ENCODE data around the gene FSTL4. TPM values are rescaled to one million over a fixed set of nuclear protein-coding genes. Genes with fewer than 3 reads are reported as not detected.

Gene FSTL4
- total and polyA plus RNA-seq, 4 donors: 0.02 to 0.18 TPM; not detected in 2

GRCh38 chr5:133546500-133546899, 65.8 kb downstream of the FSTL4 start:
- WGBS: 79% methylated on average over 1 of the region's 1 CpG
- no peak overlapping the region for H3K9ac ChIP-seq (ENCODE audit: low read depth in 1 of 2, low read length in 2 of 2)

GRCh38 chr5:133544346-133544745, 68.0 kb downstream of the FSTL4 start:
- H3K4me3 ChIP-seq (ENCODE audit: low read depth in 1 of 3, low read length in 3 of 3): no peak overlapping the region
- H3K9ac ChIP-seq (ENCODE audit: low read depth in 1 of 2, low read length in 2 of 2): no peak overlapping the region
- H3K27ac ChIP-seq (ENCODE audit: low read depth in 1 of 2, low read length in 2 of 2): no peak overlapping the region
- H3K36me3 ChIP-seq (ENCODE audit: control insufficient read depth in 4 of 4, insufficient read depth in 3 of 4, low read depth in 1 of 4, low read length in 3 of 4): no peaks in the 10 kb centered on the region
- DNase-seq (ENCODE audit: low spot score): no peak
- 81% methylated on average over 3 of the region's 3 CpGs for WGBS
- no peaks in the 10 kb centered on the region for H3K4me1 ChIP-seq (ENCODE audit: control insufficient read depth in 4 of 4, insufficient read depth in 4 of 4, low read length in 3 of 4)
- no peaks in the 10 kb centered on the region for H3K9me3 ChIP-seq (ENCODE audit: control insufficient read depth in 4 of 4, low read length in 3 of 4)
- TF ChIP-seq RXRA (IDR thresholded peaks at IDR 0.05): no peak
- H3K27me3 ChIP-seq (ENCODE audit: control insufficient read depth in 4 of 4, insufficient read depth in 4 of 4, low read length in 3 of 4): no peaks in the 10 kb centered on the region

More at GRCh38 chr5:133546500-133546899, 65.8 kb downstream of the FSTL4 start:
- Histone ChIP-seq H3K27me3 (ENCODE audit: control insufficient read depth in 4 of 4, insufficient read depth in 4 of 4, low read length in 3 of 4) (no peaks in the 10 kb centered on the region), H3K4me3 (ENCODE audit: low read depth in 1 of 3, low read length in 3 of 3) (no peak overlapping the region), H3K36me3 (ENCODE audit: control insufficient read depth in 4 of 4, insufficient read depth in 3 of 4, low read depth in 1 of 4, low read length in 3 of 4) (no peaks in the 10 kb centered on the region), H3K27ac (ENCODE audit: low read depth in 1 of 2, low read length in 2 of 2) (no peak overlapping the region), H3K4me1 (ENCODE audit: control insufficient read depth in 4 of 4, insufficient read depth in 4 of 4, low read length in 3 of 4) (no peaks in the 10 kb centered on the region), H3K9me3 (ENCODE audit: control insufficient read depth in 4 of 4, low read length in 3 of 4) (no peaks in the 10 kb centered on the region)
- no peak for DNase-seq (ENCODE audit: low spot score)
- no peak for TF ChIP-seq GABPA (IDR thresholded peaks at IDR 0.05 in 1 of 2, conservative IDR thresholded peaks at IDR 0.05 in 1 of 2)
- no peak for TF ChIP-seq EGR1 (IDR thresholded peaks at IDR 0.05; ENCODE audit: low read depth in 2 of 2)
- no peak for TF ChIP-seq TAF1 (conservative IDR thresholded peaks at IDR 0.05)
- no peak for TF ChIP-seq HNF4G (IDR thresholded peaks at IDR 0.05)
- TF ChIP-seq RXRA (IDR thresholded peaks at IDR 0.05): no peak
- no peak for TF ChIP-seq RAD21 (IDR thresholded peaks at IDR 0.05)
- TF ChIP-seq SP1 (IDR thresholded peaks at IDR 0.05): no peak

GRCh38 chr5:133539818-133540217, 72.5 kb downstream of the FSTL4 start:
- 88% methylated on average over 1 of the region's 1 CpG for WGBS
- H3K9ac ChIP-seq (ENCODE audit: low read depth in 1 of 2, low read length in 2 of 2): no peak overlapping the region
- no peaks in the 10 kb centered on the region for H3K36me3 ChIP-seq (ENCODE audit: control insufficient read depth in 4 of 4, insufficient read depth in 3 of 4, low read depth in 1 of 4, low read length in 3 of 4)
- no peak for TF ChIP-seq YY1 (IDR thresholded peaks at IDR 0.05)
- no peak for TF ChIP-seq FOXA2 (IDR thresholded peaks at IDR 0.05)
- no peak for TF ChIP-seq TAF1 (conservative IDR thresholded peaks at IDR 0.05)
- TF ChIP-seq HNF4A (conservative IDR thresholded peaks at IDR 0.05): no peak
- no peak for TF ChIP-seq RAD21 (IDR thresholded peaks at IDR 0.05)
- no peak for TF ChIP-seq ATF3 (IDR thresholded peaks at IDR 0.05)
- no peak for TF ChIP-seq GABPA (IDR thresholded peaks at IDR 0.05 in 1 of 2, conservative IDR thresholded peaks at IDR 0.05 in 1 of 2)
- TF ChIP-seq RXRA (IDR thresholded peaks at IDR 0.05): no peak
- no peak for TF ChIP-seq JUND (IDR thresholded peaks at IDR 0.05)
- TF ChIP-seq ZBTB33 (IDR thresholded peaks at IDR 0.05): no peak
- no peak for TF ChIP-seq SP1 (IDR thresholded peaks at IDR 0.05)
- no peak for TF ChIP-seq HNF4G (IDR thresholded peaks at IDR 0.05)
- TF ChIP-seq NR2F2 (IDR thresholded peaks at IDR 0.05): no peak
- no peak for TF ChIP-seq FOXA1 (IDR thresholded peaks at IDR 0.05)
- no peak for TF ChIP-seq REST (IDR thresholded peaks at IDR 0.05)
- H3K27ac ChIP-seq (ENCODE audit: low read depth in 1 of 2, low read length in 2 of 2): no peak overlapping the region
- no peaks in the 10 kb centered on the region for H3K27me3 ChIP-seq (ENCODE audit: control insufficient read depth in 4 of 4, insufficient read depth in 4 of 4, low read length in 3 of 4)
- no peaks in the 10 kb centered on the region for H3K9me3 ChIP-seq (ENCODE audit: control insufficient read depth in 4 of 4, low read length in 3 of 4)
- no peaks in the 10 kb centered on the region for H3K4me1 ChIP-seq (ENCODE audit: control insufficient read depth in 4 of 4, insufficient read depth in 4 of 4, low read length in 3 of 4)
- no peak for DNase-seq (ENCODE audit: low spot score)
- H3K4me3 ChIP-seq (ENCODE audit: low read depth in 1 of 3, low read length in 3 of 3): no peak overlapping the region

All from liver (tissue), 9 donors.